K562 (cell line): ENCODE measurements around the gene PNMA6F.

Source experiments
- POLR2G ChIP-seq: fragments of 200-400 bp; formaldehyde crosslinking; IDR thresholded peaks from 2 replicates; pipeline ENCODE4 v1.6.1; 2017; ENCODE audit warnings: low read depth, mild to moderate bottlenecking, antibody characterized with exemption, low read length, moderate library complexity
- ZNF445 ChIP-seq: fragments of 250-450 bp; sonication (Bioruptor Pico); IDR thresholded peaks from 2 replicates; pipeline ENCODE4 v1.4.0; 2020; ENCODE audit warnings: low read depth, mild to moderate bottlenecking, moderate library complexity
- ZNF740 ChIP-seq, 3 experiments: fragments of 200-800 bp in 1 of 3; sonication (Bioruptor generic) in 1 of 3; sonication (generic) in 1 of 3; formaldehyde crosslinking in 1 of 3; IDR thresholded peaks; 2 replicates each; pipeline versions ENCODE4 v1.6.1 to v1.8.0; 2016 to 2022; ENCODE audit warnings: mild to moderate bottlenecking in 2 of 3, missing compliant biosample characterization in 2 of 3, missing genetic modification characterization in 2 of 3, missing genetic modification reagents in 1 of 3
- TF ChIP-seq, protein P1 (sequence below): fragments of 250-450 bp; sonication (Bioruptor Pico); IDR thresholded peaks from 2 replicates; pipeline ENCODE4 v1.5.0; 2020; ENCODE audit warnings: mild to moderate bottlenecking

DNA sequence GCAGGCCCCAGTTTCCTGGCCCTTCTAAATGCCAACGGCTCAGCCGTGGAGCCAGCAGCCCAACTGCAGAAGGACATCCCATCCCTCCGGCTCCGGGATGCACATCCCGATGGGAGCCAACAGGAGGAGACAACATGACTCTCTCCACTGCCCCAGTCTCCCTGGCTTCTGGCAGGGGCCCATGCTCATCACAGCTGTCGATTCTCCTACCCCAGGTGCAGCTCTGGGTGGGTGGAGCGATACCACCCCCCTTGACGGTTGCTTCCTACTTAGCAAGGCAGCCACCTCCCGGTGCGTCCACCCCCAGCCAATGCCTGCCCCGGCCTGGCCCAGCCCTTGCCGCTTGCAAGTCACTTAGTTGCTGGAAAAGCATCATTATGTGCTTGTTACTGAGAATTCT lies 31.8 kb upstream of the PNMA6F start:
- TF ChIP-seq ZNF445 (CRISPR knock-in tag), result no peak
- TF ChIP-seq ZNF740 (CRISPR knock-in tag; IDR thresholded peaks at IDR 0.05), result no peak
- TF ChIP-seq ZNF740 (tag; IDR thresholded peaks at IDR 0.05), result no peak
- TF ChIP-seq, protein P1, sequence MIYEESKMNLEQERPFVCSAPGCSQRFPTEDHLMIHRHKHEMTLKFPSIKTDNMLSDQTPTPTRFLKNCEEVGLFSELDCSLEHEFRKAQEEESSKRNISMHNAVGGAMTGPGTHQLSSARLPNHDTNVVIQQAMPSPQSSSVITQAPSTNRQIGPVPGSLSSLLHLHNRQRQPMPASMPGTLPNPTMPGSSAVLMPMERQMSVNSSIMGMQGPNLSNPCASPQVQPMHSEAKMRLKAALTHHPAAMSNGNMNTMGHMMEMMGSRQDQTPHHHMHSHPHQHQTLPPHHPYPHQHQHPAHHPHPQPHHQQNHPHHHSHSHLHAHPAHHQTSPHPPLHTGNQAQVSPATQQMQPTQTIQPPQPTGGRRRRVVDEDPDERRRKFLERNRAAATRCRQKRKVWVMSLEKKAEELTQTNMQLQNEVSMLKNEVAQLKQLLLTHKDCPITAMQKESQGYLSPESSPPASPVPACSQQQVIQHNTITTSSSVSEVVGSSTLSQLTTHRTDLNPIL (CRISPR knock-in tag), result no peak
- TF ChIP-seq POLR2G, result no peak
